Skeletal muscle cell (primary cell): ENCODE results near the gene UNC50.
"Not testable (repeated sequence)": the region's sequence is repeated elsewhere in the genome, so short reads cannot be mapped to it uniquely, and the experiment has no call there.

Experiments used
- DNase-seq: peaks from one replicate; pipeline ENCODE4 v3.0.0-alpha.2; 2010; ENCODE audit warnings: low read depth
- H3K4me3 ChIP-seq: 2 replicates; pipeline ENCODE4 v1.5.1; 2011; ENCODE audit warnings: low read depth, mild to moderate bottlenecking, control low read depth, low read length, moderate library complexity

Gene UNC50

GRCh38 chr2:98654699-98655495 lies 46.5 kb downstream of the UNC50 start:
- no peak overlapping the region for H3K4me3 ChIP-seq
- DNase-seq, result no peak

GRCh38 chr2:98656800-98657199 lies 48.4 kb downstream of the UNC50 start:
- no peak overlapping the region for H3K4me3 ChIP-seq
- no peak for DNase-seq

- H3K4me3 ChIP-seq, result no peak overlapping the region
- no peak for DNase-seq
Measured at GRCh38 chr2:98658816-98659490, 50.6 kb downstream of the UNC50 start.

GRCh38 chr2:98659491-98659840 lies 51.1 kb downstream of the UNC50 start:
- H3K4me3 ChIP-seq, DNase-seq: not testable (repeated sequence)

DNA sequence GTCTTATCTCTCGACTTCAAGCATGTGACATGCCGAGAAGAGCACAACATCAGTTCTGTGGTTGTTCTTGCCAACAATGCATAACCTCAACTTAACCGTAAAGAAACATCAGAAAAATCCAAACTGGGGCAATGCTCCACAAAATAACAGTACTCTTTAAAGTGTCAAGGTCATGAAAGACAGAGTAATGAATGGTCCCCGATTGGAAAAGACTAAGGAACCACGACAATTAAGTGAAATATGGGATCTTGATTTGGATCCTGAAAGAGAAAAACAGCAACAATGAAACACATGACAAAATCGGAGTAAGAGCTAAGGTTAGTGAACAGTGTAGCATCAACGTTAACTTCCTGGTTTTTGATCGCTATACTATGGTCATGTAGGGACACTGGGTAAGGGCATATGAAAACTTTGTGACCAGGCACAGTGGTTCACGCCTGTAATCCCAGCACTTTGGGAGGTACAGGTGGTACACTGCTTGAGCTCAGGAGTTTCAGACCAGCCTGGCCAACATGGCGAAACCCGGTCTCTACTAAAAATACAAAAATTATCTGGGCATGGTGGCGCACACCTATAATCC lies 55.2 kb downstream of the UNC50 start:
- no peak overlapping the region for H3K4me3 ChIP-seq
- DNase-seq, result no peak

- no peak overlapping the region for H3K4me3 ChIP-seq
- DNase-seq, result no peak
Measured at GRCh38 chr2:98664323-98664722, 55.9 kb downstream of the UNC50 start.

DNA sequence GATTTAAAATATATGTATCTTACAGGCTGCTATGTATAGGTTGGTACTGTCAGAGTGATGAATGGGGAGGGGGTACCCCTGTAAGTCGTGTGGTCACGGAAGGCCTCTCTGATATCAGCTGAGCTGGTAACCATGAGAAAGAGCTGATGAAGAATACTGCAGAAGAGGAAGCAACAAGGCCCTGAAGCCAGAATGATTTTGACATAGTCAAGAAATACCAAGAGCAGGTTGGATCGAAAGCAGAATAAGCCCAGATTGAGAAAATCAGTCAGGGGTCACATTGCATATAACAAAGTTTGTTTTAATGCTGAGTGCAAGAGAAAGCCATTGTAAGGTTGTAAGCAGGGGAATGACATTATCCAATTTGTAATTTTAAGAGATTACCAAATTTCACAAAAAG lies 57.3 kb downstream of the UNC50 start:
- DNase-seq, result no peak
- H3K4me3 ChIP-seq, result no peak overlapping the region
